ENCODE data around the gene MLLT11. TPM values are rescaled to one million over a fixed set of nuclear protein-coding genes. Genes with fewer than 3 reads are reported as not detected.

Gene MLLT11
- 15.0 and 23.3 TPM in 2 replicates for total RNA-seq (2021)
- percentile 87 among the genes with signal in this experiment for Bru-seq, nascent RNA
- BruChase-seq, experiment 1, labeled RNA remaining after a 2-hour chase, result percentile 81 among the genes with signal in this experiment
- BruChase-seq, experiment 2, labeled RNA remaining after a 6-hour chase, result percentile 97 among the genes with signal in this experiment
- long read RNA-seq, full-length matches to known transcripts, result 233 of 243 reads
- long read RNA-seq, partial matches to known transcripts, result 4 of 243 reads
- long read RNA-seq, other reads (novel, unspliced or antisense), result 6 of 243 reads

GRCh38 chr1:151060007-151060656, at the start of gene MLLT11:
MLLT11 (plus strand) TSS chr1:151060397; CDS start chr1:151067225, 6,828 bp downstream.
- H4K20me1 ChIP-seq (ENCODE audit: insufficient read depth), result peaks cover 14% of the 10 kb centered on the region; the same call in 1 of the 2 replicates
- no peaks in the 10 kb centered on the region for H3K27me3 ChIP-seq (ENCODE audit: insufficient read depth, low read depth)
- DNase-seq, result no peak
- POLR2A ChIA-PET (ENCODE audit: unreplicated experiment), result interaction anchor here (0.6 kb wide), 1 partner anchor 75 kb away, joined by 14 read pairs; no protein-coding TSS in a partner anchor
- peaks cover 41% of the 10 kb centered on the region for H3K4me1 ChIP-seq (replicated peaks; ENCODE audit: insufficient read depth)
- CTCF ChIA-PET, result interaction anchor here (0.7 kb wide), 1 partner anchor 39 kb away, joined by 5 read pairs; no protein-coding TSS in a partner anchor
- H3K4me2 ChIP-seq, result peak within 1 kb of the TSS; percentile 90
- intact Hi-C loops (cut with micrococcal nuclease; ENCODE audit: unreplicated experiment), result loop anchor here (10.0 kb wide), 1 partner anchor 495 kb away; no protein-coding TSS in a partner anchor
- H3K9me2 ChIP-seq (ENCODE audit: insufficient read depth), result no peaks in the 10 kb centered on the region
- peaks cover 10% of the 10 kb centered on the region for H3F3A ChIP-seq (ENCODE audit: insufficient read depth, low read depth)
- H3K79me2 ChIP-seq (ENCODE audit: low read depth), result peaks cover 43% of the 10 kb centered on the region
- TF ChIP-seq CTCF (conservative IDR thresholded peaks at IDR 0.05) (no peak), EZH2 (IDR thresholded peaks at IDR 0.05; ENCODE audit: low read depth) (no peak)
- H3K27ac ChIP-seq, result no peak within 1 kb of the TSS
- no peaks in the 10 kb centered on the region for H3K9me3 ChIP-seq (ENCODE audit: insufficient read depth, low read depth)
- peaks cover 13% of the 10 kb centered on the region; the same call in 1 of the 2 replicates for H3K36me3 ChIP-seq (ENCODE audit: low read depth)
- H3K4me3 ChIP-seq, result peak within 1 kb of the TSS; percentile 82
- BruUV-seq (replicated peaks), result no TSS peak
- peak within 1 kb of the TSS; percentile 86 for H2AFZ ChIP-seq

GRCh38 chr1:151011154-151011850, 48.9 kb upstream of the MLLT11 start:
- no TSS peak for BruUV-seq (replicated peaks)
- Histone ChIP-seq H3K4me2 (no peak overlapping the region), H3K36me3 (ENCODE audit: low read depth) (no peaks in the 10 kb centered on the region), H3K9me2 (ENCODE audit: insufficient read depth) (no peaks in the 10 kb centered on the region), H3K4me3 (no peak overlapping the region), H2AFZ (no peak overlapping the region), H3K27me3 (ENCODE audit: insufficient read depth, low read depth) (no peaks in the 10 kb centered on the region), H3K27ac (no peak overlapping the region), H4K20me1 (ENCODE audit: insufficient read depth) (no peaks in the 10 kb centered on the region), H3K4me1 (replicated peaks; ENCODE audit: insufficient read depth) (peaks cover 24% of the 10 kb centered on the region), H3K79me2 (ENCODE audit: low read depth) (peaks cover 24% of the 10 kb centered on the region), H3K9me3 (ENCODE audit: insufficient read depth, low read depth) (no peaks in the 10 kb centered on the region), H3F3A (ENCODE audit: insufficient read depth, low read depth) (peaks cover 15% of the 10 kb centered on the region)
- ChIA-PET CTCF (interaction anchor here (0.5 kb wide), 1 partner anchor 90 kb away, joined by 6 read pairs; no protein-coding TSS in a partner anchor), POLR2A (ENCODE audit: unreplicated experiment) (no interaction called here)
- DNase-seq, result no peak
- no peak for TF ChIP-seq EZH2 (IDR thresholded peaks at IDR 0.05; ENCODE audit: low read depth)
- no peak for TF ChIP-seq CTCF (conservative IDR thresholded peaks at IDR 0.05)
- intact Hi-C loops (cut with micrococcal nuclease; ENCODE audit: unreplicated experiment), result no loop called here

GRCh38 chr1:151012684-151013471, 47.3 kb upstream of the MLLT11 start:
- Histone ChIP-seq H3K9me2 (ENCODE audit: insufficient read depth) (no peaks in the 10 kb centered on the region), H3K27me3 (ENCODE audit: insufficient read depth, low read depth) (no peaks in the 10 kb centered on the region), H3K36me3 (ENCODE audit: low read depth) (0 out of 2 replicates have a peak, but pooled peaks cover 3% of the 10 kb centered on the region), H3K4me3 (no peak overlapping the region), H4K20me1 (ENCODE audit: insufficient read depth) (no peaks in the 10 kb centered on the region), H3K27ac (no peak overlapping the region), H3K4me2 (no peak overlapping the region), H3K9me3 (ENCODE audit: insufficient read depth, low read depth) (no peaks in the 10 kb centered on the region), H3F3A (ENCODE audit: insufficient read depth, low read depth) (peaks cover 1% of the 10 kb centered on the region), H3K79me2 (ENCODE audit: low read depth) (peaks cover 24% of the 10 kb centered on the region), H3K4me1 (replicated peaks; ENCODE audit: insufficient read depth) (peaks cover 8% of the 10 kb centered on the region), H2AFZ (no peak overlapping the region)
- POLR2A ChIA-PET (ENCODE audit: unreplicated experiment), result no interaction called here
- TF ChIP-seq CTCF (conservative IDR thresholded peaks at IDR 0.05) (no peak), EZH2 (IDR thresholded peaks at IDR 0.05; ENCODE audit: low read depth) (no peak)
- intact Hi-C loops (cut with micrococcal nuclease; ENCODE audit: unreplicated experiment), result no loop called here
- DNase-seq, result no peak
- CTCF ChIA-PET, result no interaction called here
- BruUV-seq (replicated peaks), result no TSS peak

All from PC-9 (cell line).